Esophagus squamous epithelium (tissue), 4 donors: Measurements from ENCODE around the gene ANKFY1.

ENCODE experiments used
- POLR2A ChIP-seq, 4 donors: fragments of 450-650 bp; IDR thresholded peaks; one replicate each; pipeline ENCODE4 v1.6.1; 2017; ENCODE audit warnings: antibody characterized with exemption in 4 of 4, mild to moderate bottlenecking in 4 of 4, moderate library complexity in 3 of 4
- TF ChIP-seq, protein P1 (sequence below), 6 experiments: fragments of 450-650 bp in 4 of 6; fragments of 200-600 bp in 2 of 6; sonication (generic) in 2 of 6; IDR thresholded peaks; one replicate each; pipeline ENCODE4 v1.5.1; 2016 to 2019; ENCODE audit warnings: antibody characterized with exemption in 6 of 6, mild to moderate bottlenecking in 4 of 6, moderate library complexity in 4 of 6

DNA sequence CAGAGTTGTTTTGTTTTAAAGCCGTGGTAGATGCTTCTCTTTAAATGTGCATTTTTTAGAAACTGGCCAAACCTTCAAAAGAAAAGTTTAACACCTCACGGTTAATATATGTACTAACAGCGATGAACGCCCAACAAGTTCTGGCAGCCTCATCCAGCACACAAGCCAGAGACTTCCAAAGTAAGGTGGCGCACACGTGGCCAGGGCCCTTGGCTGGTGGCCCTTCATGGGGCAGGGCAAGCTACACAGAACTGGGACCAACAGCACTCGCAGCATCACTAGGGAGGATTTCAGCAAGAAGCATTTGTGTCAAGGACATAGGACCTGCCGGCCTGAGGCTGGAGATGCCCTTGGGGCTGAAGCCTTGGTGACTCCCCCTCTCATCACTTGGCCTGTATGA is 97.4 kb downstream of the ANKFY1 start:
- TF ChIP-seq POLR2A (IDR thresholded peaks at IDR 0.05), result no peak
- TF ChIP-seq, protein P1, sequence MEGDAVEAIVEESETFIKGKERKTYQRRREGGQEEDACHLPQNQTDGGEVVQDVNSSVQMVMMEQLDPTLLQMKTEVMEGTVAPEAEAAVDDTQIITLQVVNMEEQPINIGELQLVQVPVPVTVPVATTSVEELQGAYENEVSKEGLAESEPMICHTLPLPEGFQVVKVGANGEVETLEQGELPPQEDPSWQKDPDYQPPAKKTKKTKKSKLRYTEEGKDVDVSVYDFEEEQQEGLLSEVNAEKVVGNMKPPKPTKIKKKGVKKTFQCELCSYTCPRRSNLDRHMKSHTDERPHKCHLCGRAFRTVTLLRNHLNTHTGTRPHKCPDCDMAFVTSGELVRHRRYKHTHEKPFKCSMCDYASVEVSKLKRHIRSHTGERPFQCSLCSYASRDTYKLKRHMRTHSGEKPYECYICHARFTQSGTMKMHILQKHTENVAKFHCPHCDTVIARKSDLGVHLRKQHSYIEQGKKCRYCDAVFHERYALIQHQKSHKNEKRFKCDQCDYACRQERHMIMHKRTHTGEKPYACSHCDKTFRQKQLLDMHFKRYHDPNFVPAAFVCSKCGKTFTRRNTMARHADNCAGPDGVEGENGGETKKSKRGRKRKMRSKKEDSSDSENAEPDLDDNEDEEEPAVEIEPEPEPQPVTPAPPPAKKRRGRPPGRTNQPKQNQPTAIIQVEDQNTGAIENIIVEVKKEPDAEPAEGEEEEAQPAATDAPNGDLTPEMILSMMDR (IDR thresholded peaks at IDR 0.05), result no peak
